Medulla oblongata (tissue), 1 donor: ENCODE measurements around the gene DYNC2H1.

Experiments
- DNase-seq: peaks from one replicate; pipeline ENCODE4 v3.0.0-alpha.2; 2015; ENCODE audit errors: extremely low spot score

DYNC2H1 gene

DNA sequence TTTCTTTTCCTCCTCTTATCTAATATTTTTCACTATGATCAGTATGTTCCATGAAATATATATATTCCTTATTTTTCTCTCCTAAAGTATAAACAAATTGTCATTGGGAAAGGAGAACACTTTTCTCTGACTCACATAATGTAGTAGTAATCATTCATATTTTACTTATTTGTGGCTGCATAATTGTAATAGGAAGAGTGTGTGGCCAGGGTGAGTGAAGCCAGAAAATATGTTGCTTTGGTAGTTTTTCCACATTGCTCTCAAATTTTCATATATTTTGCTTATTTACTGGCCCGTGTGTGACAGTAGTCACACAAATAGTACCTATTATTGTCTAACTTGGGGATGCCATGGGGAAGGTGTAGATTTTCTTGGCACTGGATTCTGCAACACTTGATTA is 172.1 kb downstream of the DYNC2H1 start:
- no peak for DNase-seq

DNA sequence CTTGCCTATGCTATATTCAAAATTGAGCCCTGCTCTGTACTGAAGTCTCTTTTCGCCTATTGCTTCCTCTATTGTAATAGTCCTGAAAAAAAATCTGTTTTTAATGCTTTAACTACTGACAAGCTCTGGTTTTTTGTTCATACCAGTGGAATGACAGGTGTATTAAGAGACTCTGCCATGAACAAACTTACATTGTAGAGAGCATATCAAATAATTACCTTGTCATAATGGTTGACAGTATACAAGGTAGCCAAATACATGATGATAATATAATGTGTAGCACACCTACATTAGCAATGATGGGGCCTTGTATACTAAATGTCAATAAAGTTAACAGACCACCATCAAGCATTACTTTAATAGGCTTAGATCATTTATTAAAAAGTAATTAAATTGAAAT is 175.0 kb downstream of the DYNC2H1 start:
- no peak for DNase-seq

GRCh38 chr11:103294516-103294915 is 185.3 kb downstream of the DYNC2H1 start:
- no peak for DNase-seq

DNA sequence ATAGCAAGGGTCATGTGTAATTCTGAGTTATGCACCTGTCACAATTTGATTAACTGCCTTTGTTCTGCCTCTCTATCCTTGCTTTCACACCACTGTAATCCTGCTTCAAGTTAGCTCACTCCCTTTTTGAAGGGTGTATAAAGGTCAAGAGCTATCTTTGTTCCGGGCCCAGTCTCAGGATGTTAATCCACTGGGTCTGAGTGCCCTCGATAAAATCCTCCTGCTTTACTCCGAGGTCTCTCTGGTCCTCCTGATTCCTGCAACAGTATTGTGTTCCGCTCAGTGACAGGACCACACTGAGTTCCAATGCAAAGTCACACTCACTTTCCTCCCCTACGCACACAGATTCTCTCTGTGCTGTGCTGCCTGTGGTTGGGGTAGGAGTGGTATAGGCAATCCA is 186.5 kb downstream of the DYNC2H1 start:
- DNase-seq = no peak

- no peak for DNase-seq
Observed at GRCh38 chr11:103297900-103298299, 188.7 kb downstream of the DYNC2H1 start.

DNA sequence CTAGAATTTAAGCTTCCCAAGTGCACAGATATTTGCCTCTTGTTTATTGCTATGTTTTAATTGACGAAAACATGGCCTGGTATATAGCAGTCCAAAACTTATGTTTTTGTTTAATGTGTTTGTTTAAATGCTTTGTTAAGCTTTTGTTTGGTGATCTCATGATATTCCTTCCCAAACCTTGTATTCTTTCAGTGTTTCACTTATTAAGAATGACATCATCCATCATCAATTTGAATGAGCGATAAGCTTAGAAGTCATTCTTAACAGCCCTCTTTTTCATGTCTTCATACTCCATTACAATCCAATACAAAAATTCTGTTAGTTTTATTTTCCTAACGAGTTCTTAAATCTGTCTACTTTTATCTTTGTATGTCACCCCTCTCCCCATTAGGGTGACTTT is 206.0 kb downstream of the DYNC2H1 start:
- no peak for DNase-seq

- DNase-seq = no peak
Observed at GRCh38 chr11:103317118-103317517, 207.9 kb downstream of the DYNC2H1 start.

DNA sequence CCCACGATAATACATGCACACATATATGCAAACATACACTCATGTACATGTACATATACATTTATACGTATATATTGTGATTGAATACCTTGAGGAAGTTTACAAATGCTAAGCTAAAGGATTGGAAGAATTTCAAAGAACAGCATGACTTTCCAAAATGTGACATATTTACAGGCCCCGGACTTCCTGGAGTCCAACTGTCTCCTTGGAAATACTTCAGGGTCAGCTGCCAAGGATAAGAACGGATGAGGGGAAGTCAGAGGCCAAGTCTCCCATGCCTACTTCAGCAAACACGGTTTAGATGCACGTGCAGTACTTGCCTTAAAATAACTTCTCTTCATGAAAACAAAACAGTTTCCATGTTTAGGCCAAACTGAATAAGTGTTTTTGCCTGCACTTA is 213.6 kb downstream of the DYNC2H1 start:
- no peak for DNase-seq

DNA sequence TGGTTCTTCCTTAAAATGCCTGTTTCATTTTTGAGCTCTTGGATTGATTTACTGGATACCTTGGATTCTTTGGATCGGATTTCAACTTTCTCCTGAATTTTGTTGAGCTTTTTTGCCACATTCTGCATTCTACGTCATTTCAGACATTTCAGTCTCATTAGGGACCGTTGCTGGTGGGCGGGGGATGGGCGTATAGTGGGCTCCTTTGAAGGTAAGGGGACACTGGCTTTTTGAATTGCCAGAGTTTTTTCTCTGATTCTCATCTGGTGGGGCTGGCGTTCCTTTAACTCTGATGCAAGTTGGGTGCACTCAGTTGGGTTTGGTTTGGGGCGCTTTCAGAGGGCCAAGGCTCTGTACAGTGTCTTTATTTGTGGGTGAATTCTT is 216.5 kb downstream of the DYNC2H1 start:
- no peak for DNase-seq

DNA sequence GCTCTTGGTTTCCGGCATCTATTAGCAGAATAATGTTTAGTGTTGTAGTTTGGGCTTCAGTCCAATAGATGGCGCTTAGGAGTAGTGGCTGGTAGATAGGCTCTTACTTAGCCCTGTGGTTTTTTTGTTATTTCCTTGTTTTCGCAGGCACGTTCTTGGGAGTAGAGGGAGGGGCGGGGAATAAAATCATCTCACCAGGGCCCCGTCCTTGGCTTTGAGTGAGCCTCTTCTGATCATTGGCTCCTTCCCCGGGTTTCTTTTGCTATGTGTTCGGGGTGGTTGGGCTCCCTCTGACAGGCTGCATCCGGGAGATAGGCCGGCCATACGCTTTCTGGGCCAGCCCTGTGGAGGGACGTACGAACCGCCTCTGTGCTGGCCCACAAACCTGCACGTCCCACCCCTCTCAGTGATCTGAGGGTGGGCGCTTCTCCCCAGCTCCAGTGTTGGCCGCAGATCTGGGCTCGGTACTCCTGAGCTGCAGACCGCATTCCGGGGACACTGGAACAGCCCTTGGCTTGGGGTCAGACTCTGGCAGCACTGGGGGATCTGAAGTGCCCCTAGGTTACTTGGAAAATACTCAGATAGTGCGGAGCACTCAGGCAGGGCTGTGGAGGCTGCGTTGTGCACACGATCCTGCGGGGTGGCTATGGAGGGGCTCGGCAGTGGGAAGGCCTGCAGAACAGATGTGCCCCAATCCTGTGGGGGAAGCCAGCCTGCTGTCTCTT is 217.0 kb downstream of the DYNC2H1 start:
- DNase-seq = peak; percentile 82

GRCh38 chr11:103327721-103328120 is 218.5 kb downstream of the DYNC2H1 start:
- DNase-seq = no peak

DNA sequence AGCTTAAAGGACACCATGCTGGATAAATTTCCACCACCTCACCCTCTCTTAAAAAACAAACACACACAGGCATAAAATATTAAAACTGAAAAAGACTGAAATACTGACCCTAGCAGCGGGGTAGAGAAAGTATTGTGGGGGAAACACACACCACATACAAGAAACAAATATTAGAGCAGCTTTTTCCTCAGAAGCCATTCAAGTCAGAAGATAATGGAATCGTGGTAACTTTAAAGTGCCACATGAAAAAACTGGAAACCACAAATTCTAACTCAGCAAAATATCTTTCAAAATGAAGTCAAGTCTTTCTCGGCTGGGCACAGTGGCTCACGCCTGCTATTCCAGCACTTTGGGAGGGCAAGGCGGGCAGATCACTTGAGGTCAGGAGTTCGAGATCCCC is 223.2 kb downstream of the DYNC2H1 start:
- no peak for DNase-seq

DNA sequence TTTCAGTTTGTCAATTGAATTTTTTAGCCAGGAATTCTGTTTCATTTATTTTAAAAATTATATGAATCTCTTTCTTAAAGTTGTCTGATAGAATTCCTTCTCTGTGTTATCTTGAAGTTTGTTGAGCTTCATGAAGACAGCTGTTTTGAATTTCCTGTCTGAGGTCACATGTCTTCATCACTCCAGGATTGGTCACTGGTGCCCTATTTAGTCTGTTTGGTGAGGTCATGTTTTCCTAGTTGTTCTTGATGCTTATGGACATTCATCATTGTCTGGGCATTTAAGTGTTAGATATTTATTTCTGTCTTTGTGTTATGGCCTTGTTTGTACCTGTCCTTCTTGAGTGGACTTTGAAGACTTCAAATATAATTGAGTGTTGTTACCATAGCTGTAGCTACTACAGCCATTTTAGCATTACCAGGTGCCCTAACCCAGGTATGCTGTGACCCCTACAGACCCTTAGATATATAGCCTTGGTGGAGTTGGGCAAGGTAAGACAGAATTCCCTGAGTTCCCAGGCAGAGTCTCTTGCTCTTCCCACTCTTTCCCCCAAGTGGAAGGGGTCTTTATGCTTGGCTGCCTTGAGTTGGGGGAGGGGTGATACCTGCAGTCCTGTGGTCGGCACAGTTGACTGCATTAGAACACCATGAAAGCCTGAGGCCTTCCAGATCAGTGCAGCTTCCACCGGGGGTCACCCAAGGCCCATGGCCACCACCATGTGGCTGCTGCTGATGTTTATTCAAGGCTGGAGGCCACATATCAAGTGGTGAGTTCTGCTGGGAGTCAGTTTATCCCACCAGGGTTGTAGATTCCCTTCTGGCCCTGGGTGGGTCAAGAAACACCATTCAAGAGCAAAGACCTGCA is 229.6 kb downstream of the DYNC2H1 start:
- DNase-seq = no peak

DNA sequence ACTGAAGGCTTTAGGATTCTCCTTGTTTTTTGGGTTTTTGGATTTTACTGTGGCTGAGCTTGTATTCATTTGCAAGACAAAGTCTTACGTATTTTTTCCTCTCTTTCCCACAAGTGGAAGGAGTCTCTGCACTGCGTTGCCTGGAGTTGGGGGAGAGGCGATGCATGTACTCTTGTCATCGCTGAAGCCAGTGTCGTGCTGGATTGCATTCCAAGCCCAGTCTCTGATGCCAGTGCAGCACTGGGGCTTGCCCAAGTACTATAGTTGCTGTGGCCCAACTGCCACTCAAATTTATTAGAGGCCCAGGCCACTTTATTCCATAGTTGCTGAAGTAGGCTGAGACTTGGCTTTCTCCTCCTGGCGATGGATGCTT is 230.2 kb downstream of the DYNC2H1 start:
- peak; percentile 8 for DNase-seq

- DNase-seq = no peak
Observed at GRCh38 chr11:103340956-103341355, 231.7 kb downstream of the DYNC2H1 start.

GRCh38 chr11:103344886-103345285 is 235.7 kb downstream of the DYNC2H1 start:
- no peak for DNase-seq

DNA sequence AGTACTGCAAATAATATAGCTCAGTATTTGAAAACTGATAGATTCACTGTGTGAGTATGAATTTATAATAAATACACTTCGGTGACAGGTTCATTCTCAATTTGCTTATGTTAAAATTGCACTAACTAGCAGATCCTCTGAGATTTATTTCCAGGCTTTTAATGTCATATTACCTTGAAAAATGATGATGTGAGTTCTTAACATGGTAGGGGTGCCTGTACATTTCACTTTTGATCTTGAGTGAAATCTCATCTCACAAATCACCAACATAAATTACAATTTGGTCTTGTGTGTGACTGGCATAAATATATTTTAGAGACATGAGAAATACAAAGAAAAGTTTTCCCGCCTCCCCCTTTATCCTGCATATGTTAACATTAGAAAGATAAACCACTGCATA is 240.4 kb downstream of the DYNC2H1 start:
- no peak for DNase-seq

DNA sequence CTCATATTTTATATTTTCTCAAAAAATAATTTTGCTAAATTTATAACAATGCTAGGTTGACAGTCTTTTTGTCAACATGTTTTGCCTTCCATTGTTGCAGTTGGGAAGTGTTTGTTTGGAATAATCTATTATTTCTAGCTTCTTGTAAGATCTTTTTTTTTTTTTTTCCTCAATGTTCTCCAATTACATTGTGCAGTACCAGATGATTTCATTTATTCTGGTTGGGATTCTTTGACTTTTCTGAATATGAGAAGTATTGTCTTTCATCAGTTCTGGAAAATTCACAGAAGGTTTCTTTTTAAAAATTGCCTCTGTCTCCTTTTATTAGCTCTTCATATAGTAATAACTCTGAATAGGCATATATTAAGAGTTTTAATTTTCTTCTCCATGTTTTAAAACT is 245.4 kb downstream of the DYNC2H1 start:
- DNase-seq = no peak

DNA sequence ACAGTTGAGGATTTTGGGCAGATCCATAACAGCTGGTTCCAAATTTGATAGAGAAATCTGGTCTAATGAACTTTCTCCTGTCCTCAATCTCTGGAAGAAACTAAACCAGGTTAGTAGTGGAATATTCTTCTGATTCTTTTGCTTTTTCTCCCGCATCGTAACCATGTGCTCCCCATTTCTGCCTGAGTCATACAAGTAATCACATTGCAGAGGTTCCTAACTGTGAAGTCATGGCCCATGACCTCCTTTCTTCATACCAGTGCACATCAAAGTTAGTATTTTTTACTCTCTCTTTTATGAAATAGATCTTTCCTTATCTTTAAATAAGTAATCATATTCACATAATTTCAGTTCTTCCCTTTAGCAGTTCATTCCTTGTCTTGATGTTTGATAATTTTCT is 249.0 kb downstream of the DYNC2H1 start:
- DNase-seq = no peak

DNA sequence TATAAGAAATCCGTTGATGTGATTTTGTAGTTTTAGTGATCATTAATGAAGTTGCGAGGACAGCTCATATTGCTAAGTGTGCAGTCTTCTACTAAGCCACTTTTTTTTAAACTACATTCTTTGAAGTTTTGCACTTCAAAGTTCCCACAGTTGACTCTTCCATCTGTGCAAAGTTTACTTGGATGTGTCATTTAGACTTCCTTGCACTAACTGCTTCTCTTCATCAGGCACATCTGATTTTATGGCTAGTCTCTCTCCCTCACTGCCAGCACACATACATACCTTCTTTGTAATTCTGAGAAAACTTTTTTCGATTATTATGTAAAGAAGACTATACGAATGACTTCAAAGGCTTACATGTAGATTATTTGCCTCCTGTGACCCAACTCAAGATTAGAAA is 250.0 kb downstream of the DYNC2H1 start:
- DNase-seq = no peak

GRCh38 chr11:103364687-103365086 is 255.5 kb downstream of the DYNC2H1 start:
- no peak for DNase-seq

GRCh38 chr11:103367650-103368049 is 258.4 kb downstream of the DYNC2H1 start:
- no peak for DNase-seq

- no peak for DNase-seq
Observed at GRCh38 chr11:103368145-103368544, 258.9 kb downstream of the DYNC2H1 start.
